Ureter (tissue), 1 donor: Measurements from ENCODE around the gene GPR65. TPM values are rescaled to one million over a fixed set of nuclear protein-coding genes. Genes with fewer than 3 reads are reported as not detected.

Experiments used
- DNase-seq: peaks from one replicate; pipeline ENCODE4 v3.0.0-alpha.2; 2020; ENCODE audit warnings: low spot score
- total RNA-seq: library from RNA; stranded (reverse); gene quantifications from one replicate; pipeline ENCODE4 v1.2.4, GENCODE V29; 2023
- donor health status: DM: yes; HTN: yes; CAD: no.

Gene GPR65
- total RNA-seq, 1 donor from 2014 or later, result 1.3 TPM

DNA sequence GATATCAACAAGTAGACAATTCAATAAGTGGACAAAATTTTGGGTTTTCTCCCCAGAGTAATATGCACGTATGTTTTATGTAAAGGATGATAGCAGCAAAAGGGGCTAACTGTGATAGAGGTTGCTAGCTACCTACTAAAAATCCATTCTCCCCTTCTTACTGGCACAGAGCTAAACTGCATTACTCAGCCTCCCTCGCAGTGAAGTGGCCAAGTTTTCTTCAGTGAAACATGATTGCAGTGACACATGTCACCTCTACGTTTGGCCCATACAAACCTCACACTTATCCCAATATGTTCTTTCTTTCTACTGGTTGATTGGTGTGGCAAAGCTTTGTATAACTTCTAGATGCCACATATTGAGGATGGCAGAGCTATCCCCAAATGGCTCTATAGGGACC is 34.3 kb downstream of the GPR65 start:
- DNase-seq, result no peak

GRCh38 chr14:88040146-88040545 is 35.2 kb downstream of the GPR65 start:
- no peak for DNase-seq

- no peak for DNase-seq
These were observed 38.9 kb downstream of the GPR65 start for GRCh38 chr14:88043529-88044443.

- no peak for DNase-seq
These were observed 39.5 kb downstream of the GPR65 start for GRCh38 chr14:88044444-88044758.

GRCh38 chr14:88044776-88045446 is 40.0 kb downstream of the GPR65 start:
- no peak for DNase-seq

GRCh38 chr14:88045705-88046104 is 40.8 kb downstream of the GPR65 start:
- no peak for DNase-seq

GRCh38 chr14:88048351-88048750 is 43.4 kb downstream of the GPR65 start:
- DNase-seq, result no peak

GRCh38 chr14:88049266-88049665 is 44.3 kb downstream of the GPR65 start:
- no peak for DNase-seq

GRCh38 chr14:88049936-88050335 is 45.0 kb downstream of the GPR65 start:
- DNase-seq, result no peak

DNA sequence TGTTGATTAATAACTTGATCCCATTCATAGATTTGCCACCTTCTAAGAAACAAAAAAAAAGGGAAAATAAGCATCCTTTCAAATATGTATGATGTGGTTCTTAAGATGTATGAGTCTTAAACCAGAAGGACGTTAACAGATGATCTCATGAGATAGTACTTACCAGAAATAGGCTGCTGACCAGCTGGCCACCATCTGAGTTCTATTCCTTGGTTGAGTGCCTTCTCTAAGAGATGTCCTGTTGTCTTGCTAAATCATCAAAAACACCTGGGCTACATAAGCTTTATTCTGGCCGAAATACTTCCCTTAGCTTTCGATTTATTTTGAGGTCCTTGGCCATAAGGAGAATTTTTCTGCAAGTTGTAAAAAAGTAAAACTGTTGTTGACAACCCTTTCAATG is 55.6 kb downstream of the GPR65 start:
- DNase-seq, result no peak

GRCh38 chr14:88063811-88064210 is 58.9 kb downstream of the GPR65 start:
- no peak for DNase-seq

Other genes with a start within 250 kb of the GPR65 start
- 21.5 TPM for gene GALC, start 12.0 kb upstream of the GPR65 start, total RNA-seq